GM21786 (cell line): ENCODE data around the gene C5orf15.

Experiments
- ATAC-seq: cut with Tn5 transposase; IDR thresholded peaks from one replicate; pipeline ENCODE4 v1.9.1; 2021; ENCODE audit not compliant: unreplicated experiment

Gene C5orf15

DNA sequence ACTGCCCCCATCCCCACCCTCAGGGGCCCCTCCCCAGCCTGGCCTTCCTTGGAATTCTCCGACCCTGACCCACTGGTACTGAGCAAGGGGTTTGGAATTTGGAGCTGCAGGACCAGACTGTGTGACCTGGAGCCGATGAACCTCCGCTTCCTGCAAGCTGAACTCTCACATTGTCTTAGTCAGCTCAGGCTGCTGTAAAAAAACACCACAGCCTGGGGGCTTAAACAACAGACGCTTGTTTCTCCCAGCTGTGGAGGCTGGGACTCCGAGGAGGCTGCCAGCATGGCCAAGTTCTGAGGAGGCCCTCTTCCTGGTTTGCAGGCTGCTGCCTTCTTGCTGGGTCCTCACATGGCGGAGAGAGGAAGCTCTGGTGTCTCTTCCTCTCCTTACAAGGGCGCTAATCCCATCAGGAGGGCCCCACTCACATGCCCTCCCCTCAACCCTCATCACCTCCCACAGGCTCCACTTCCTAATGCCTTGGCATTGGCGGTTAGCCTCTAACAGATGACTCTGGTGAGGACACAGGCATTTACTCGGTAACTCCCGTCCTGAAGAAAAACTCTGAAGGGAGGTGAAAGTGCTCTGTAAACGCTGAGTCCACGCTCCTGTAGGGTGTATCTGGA lies 42.4 kb downstream of the C5orf15 start:
- no peak for ATAC-seq

DNA sequence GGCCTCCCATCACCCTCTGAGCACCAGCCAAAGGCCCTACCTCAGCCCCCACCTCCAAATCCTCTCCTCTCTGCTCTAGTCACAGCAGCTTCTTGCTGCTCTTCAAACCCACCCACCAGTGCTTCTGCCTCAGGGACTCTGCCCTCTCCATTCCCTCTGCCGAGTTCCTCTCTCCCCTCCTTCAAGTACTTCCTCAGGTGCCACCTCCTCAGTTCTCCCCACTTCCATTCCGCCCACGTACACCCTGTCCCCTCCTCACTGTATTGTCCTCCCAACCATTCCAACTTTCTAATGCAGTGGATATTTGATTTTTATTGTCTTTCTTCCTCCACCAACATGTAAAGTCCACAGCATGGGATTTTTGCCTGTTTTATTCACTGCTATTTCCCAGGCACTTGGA lies 43.2 kb downstream of the C5orf15 start:
- ATAC-seq, result no peak

DNA sequence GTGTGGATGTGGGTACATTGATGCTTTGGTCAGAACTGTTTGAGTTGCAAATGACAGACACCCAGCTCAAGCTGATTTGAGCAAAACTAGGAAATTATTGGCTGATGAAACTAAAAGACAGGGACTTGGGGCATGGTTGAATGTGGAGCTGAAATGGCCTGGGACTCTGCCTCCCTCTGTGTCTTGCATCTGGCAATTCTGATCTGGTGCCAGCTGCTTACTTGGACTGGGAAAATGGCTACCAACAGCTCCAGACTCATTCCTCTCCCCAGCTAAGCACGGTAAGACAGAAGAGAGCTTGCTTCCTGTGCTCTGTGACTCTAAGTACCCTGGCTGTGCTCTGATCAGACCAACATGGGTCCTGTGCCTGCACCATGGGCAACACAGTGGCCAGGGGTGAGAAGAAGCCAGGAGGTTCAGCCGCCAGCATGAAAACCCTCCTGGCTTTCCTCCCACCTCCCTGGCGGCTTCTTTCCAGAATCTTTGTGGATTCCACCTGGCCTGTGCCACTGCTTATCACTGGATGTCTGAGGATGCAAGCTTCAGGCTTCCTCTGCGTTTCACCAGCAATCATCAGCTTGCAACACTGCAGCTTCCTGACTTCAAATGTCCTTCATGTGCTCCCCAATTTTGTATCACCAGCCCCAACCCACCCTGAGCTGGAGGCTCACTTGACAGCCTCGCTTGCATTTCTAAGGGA lies 44.1 kb downstream of the C5orf15 start:
- no peak for ATAC-seq

DNA sequence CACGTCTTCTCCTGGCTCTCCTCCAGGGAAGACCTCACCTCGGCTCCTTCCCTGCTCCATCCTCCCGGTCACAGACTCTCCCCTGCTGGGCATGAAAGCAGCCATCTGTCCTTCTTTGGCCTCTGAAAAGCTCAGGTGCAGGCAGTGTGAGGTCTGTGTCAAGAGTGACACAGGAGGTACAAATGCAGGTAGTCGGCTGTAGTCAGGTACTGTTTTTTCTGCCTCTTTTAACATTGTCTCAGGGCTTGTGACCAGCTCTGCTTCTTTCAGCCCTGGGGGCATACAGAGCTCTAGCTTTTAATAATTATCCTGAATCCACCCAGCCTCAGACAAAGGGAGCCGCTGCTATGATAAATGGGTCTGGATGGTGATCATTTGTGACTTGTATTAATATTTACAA lies 46.4 kb downstream of the C5orf15 start:
- ATAC-seq, result no peak

DNA sequence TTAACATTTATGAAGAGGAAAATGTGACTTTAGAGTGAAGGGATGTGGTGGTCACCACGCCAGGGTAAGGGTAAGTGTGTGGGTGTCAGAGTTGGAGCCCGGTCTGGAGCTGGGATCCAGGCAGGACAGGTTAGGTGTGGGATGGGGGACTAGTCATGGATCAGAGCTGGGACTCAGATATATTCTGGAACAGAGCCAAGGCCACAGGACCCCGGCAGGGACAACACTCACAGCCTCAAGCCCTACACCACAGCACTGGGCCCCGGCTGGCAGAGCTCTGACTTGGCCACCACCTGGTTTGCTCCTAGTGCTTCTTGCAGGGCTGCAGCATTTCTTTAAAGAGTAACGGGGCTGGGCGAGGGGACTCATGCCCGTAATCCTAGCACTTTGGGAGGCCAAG lies 47.4 kb downstream of the C5orf15 start:
- ATAC-seq, result no peak

DNA sequence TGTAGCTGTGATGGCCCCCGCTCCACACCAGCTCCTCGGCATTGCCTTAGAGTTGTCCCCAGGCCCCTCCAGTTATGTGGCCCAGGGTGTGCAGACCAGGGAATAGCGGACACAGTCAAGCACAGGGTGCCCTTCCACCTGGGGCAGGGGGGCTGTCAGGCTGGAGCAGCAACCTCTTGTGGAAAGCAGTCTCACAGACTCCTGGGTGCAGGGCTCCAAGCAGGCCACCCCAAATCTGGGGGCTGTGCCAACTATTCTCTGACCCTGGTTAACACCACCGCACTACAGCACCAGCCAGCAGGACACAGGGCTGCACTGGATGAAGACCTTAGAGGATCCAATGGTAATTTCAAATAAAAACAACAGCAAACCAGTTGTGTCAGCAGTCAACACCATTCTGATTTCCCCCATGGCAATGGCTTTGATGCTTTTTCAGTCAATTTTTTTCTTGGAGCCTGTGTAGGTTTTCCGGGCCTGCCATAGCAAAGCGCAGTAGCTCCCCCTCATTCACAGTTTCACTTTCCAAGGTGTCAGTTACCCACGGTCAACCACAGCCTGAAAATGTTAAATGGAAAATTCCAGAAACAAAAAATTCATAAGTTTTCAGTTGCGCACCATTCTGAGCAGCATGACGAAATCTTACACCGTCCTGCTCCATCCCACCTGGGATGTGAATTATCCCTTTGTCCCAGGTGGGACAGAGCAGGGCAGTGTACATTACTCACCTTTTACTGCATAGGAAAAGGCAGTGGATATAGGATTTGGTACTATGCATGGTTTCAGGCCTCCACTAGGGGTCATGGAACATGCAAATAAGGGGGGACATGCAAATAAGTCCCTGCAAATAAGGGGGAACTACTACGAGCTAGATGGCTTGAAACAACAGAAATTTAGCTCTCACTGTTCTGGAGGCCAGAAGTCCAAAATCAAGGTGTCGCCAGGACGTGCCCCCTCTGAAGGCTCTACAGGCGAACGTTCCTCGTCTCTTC lies 49.0 kb downstream of the C5orf15 start:
- no peak for ATAC-seq

DNA sequence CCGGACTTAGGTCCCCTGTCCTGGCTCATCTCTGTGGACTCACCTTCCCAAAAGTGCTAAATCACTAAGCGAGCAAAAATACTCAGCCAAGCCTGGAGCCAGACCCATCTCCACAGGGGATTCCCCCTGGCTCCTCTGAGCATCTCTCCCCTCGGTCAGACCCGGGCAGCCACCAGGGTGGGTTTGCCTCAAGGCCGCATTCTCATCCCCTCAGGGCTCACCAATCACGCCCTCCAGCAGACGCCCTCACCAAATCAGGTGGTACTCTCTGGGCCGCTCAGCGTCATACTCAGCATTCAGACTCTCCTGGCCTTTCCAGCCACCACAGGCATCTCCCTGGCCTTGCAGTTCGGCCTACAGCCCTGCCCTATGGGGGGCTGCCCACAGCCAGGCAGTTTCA lies 49.7 kb downstream of the C5orf15 start:
- no peak for ATAC-seq

DNA sequence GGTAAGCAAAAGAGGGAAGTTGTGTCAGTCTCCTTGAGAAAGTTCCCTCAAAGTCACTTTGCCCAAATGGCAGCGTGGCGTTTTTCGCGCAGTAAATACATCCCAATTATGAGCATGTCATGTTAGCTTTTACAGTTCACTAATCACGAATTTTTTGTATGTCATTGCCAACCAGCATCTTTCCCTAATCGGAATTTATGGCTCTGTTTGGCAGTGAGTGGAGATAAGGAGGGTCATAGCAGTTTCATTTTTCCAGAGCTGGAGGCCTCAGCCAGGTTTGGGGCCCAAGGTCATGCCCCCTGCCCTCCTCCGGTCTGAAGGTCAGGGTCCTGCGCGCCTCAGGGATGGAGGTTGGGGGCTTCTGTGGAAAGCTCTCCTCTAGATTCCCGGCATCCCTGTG lies 50.1 kb downstream of the C5orf15 start:
- ATAC-seq, result no peak

DNA sequence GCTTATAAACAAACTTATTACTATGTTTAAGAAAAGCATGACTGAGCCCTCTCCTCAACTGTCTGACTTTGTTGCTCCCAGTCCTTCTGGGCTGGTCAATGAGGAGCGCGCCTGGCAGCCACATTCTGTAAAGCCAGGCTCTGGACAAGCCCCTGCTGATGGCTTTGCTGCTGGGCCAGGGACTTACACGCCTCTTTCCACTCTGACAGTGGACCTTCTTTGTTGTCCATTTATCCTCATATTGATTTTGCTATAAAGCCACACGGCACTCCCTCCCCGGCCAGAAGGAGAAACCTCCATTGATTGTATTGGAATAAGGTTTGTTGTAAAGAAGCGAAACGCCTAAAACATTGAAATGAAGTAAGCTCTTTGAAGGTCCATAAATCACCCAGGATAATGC lies 50.6 kb downstream of the C5orf15 start:
- ATAC-seq, result no peak

DNA sequence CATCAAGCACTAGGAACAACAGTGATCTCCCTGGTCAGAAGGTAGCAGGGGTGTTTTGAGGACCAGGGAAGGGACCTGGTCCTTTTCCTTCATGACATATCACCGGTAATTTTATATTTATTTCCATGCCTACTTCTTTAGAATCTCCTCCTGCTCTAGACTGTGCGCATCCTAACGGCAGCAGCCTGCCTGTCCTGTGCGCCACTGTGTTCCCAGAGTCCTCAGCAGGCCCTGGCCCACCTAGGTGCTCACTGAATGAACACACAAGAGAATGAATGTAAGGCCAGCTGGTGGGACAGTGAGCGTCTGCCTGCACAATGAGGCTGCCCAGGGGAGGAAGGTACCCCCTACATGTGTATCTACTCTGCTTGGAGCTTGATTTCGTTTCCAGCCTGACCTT lies 51.5 kb downstream of the C5orf15 start:
- no peak for ATAC-seq

DNA sequence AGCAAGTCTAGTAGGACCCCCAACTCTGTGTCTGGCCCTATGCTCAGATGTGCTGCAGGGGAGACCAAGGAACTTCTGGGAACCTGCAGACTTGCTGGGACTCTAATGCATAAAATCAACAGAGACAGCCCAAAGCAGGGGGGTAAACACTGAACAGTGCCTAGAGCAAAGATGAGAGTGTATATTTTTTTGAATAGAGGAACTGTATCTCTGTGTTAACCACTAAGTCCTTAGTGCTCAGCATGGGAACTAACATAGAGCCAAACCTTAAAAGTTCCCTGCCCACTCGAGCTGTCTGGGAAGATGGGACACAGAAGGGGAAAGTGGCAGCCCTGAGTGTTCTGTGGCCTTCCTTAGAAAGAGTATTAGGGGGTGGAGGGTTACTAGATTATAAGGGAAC lies 51.9 kb downstream of the C5orf15 start:
- no peak for ATAC-seq

DNA sequence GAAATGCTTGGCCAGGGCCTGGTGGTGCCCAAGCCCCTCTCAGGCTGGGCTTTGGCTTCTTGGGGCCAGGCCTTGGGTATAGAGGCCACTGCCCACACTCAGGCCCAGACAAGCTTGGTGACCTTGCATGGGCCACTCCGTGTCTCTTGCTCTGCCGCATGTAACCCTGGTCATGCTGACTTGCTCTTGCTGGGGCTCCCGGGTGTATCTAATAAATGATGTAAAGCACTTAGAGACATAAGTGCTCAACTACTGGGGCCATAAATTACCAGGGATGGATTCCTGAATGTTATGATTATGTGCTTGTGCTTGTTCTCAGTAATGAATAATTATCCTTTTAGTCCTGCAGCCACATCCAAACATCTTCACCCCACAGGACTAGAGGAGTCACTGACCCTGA lies 54.0 kb downstream of the C5orf15 start:
- ATAC-seq, result no peak

DNA sequence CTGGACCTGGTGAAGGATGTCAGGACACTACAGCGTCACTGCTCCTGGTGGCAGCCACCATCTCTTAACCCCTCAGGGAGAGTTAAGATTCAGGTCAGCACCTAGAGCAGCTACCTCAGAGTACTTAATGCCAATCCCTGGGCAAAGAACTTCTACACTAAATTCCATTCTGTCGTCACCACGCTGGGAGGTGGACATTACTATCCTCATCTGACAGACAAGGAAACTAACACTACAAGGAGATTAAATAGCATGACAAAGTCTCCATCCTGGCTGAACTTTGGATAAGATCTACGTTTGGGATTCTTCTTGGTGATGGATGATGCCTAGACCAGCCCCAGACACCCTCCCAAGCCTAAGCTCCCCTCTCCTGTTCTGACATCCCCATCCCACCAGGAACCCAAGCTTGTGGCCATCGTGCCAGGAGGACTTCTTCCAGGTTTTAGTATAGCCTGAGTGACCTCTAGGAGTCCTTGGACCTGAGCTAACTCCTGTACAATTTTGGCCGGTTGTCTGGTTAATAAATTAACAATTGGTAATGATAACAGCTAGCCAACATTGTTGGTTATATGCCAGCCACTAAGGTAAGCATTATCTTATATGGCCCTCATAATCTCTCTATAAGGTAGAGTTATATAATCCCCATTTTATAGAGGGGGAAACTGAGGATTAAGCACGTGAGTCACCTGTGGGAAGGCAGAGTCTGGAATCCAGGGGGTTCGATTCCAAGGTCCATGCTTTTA lies 54.8 kb downstream of the C5orf15 start:
- ATAC-seq, result no peak

DNA sequence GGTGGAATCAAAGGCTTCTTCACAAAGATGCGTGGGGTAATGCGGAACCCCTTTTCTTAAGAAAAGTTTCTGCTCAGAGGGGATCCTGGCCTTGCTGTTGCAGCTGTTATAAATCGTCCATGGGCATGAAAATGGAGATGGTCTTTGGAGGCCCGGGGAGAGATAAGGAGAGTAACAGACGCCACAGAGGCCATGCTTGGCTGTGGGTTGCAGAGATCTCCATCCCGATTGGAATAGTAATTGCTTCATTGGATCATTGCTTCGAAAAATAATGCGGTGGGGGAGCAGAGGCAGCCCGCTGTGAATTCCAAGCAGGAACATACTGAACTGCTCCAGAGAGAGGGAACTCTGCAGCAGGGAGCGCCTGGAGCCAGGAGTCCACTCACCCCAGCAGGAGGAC lies 55.5 kb downstream of the C5orf15 start:
- ATAC-seq, result no peak

DNA sequence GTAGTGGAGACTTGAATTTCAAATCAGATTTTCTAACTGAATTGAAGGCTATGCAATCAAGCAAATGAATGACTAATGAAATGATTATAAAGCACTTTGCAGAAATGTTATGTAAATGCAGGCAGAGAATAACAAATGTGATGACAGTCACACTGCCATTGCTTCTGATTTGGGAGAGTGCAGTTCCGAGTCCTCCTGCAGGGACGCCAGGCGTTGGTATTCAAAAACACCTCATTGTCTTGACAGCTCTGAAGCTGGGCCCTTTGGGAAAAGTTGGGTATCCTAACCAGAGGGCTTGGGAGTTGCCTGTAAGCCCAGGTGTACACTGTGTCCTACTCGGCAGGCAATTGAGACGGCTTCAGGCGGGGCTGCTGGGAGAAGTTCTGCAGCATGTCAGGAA lies 57.9 kb downstream of the C5orf15 start:
- no peak for ATAC-seq

DNA sequence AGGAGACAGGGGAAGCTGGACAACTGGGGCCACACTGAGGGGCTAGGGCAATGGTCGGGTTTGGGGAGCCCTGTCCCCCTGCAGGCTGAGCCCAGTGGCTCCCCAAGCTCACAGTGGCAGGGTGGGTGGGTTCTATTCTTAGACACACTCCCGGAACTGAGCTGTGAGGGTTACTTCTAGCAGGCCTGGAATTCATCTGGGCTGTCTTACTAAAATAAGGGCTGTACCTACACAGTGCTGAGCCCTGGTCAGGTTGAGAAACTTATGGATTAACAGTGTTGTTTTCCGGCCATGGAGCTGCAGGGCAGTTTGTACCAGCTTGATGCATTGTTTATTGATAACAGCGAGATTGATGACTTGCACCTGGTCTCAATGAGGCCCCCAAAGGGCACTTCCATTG lies 58.8 kb downstream of the C5orf15 start:
- ATAC-seq, result no peak

DNA sequence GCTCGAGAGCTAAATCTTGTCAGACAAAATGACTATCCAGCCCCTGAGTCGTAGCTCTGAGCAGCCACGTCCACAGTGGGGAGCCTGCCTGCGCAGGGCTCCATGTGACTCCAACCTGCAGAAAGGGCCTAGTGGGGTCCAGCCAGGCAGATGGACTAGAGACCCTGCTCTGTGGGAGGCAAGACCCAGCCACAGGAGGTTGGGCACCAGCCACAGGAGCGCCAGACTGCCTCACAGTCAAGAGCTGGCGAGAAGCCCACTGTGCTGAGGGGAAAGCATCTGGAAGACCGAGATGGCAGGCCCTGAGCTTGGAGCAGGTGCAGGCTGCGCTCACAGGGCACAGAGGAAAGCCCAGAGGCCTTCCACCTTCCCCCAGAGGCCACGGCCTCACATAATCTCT lies 61.4 kb downstream of the C5orf15 start:
- no peak for ATAC-seq

DNA sequence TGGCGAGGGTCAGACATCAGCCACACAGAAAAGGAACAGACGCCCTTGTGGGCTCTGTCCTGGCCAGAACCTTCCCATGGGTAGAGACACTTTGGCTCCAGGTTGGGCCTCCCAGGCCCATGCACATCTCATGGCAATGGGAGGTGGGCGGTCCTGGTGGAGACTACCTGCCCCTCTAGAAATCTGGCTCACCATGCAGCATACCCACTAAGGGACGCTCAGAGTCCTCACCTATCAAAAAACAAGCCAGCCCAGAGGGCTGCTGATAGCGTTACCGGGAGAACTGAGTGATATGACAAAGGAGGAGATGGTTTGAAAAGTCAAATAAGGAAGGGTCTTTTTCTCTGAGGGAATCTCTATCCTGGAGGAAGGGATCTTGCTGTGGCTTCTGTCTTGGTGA lies 62.1 kb downstream of the C5orf15 start:
- ATAC-seq, result peak; percentile 68
